ENCODE measurements around the gene PLAAT1.

Gene PLAAT1

GRCh38 chr3:193292386-193292785 is 51.4 kb downstream of the PLAAT1 start:
- H3K27ac ChIP-seq: no peak overlapping the region
- no peak for TF ChIP-seq CTCF (IDR thresholded peaks at IDR 0.05)
- H3K9ac ChIP-seq: no peak overlapping the region

GRCh38 chr3:193295985-193296384 is 55.0 kb downstream of the PLAAT1 start:
- no peak overlapping the region for H2AFZ ChIP-seq
- no peak overlapping the region for H3K27ac ChIP-seq
- H3K79me2 ChIP-seq: no peaks in the 10 kb centered on the region
- H3K9ac ChIP-seq: no peak overlapping the region
- H3K36me3 ChIP-seq (ENCODE audit: control insufficient read depth, insufficient read depth, low read length): no peaks in the 10 kb centered on the region
- no peak overlapping the region for H3K4me2 ChIP-seq (ENCODE audit: low read length)
- no peak for TF ChIP-seq CTCF (IDR thresholded peaks at IDR 0.05)
- no peak overlapping the region for H3K4me3 ChIP-seq (ENCODE audit: low read depth, low read length)
- H3K4me1 ChIP-seq: peaks cover 9% of the 10 kb centered on the region
- no peaks in the 10 kb centered on the region for H3K9me3 ChIP-seq (ENCODE audit: control insufficient read depth, low read length)
- no peaks in the 10 kb centered on the region for H3K27me3 ChIP-seq (ENCODE audit: control insufficient read depth, insufficient read depth, low read length)

More at GRCh38 chr3:193292386-193292785, 51.4 kb downstream of the PLAAT1 start:
- H3K27me3 ChIP-seq (ENCODE audit: control insufficient read depth, insufficient read depth, low read length): no peaks in the 10 kb centered on the region
- no peak overlapping the region for H3K4me2 ChIP-seq (ENCODE audit: low read length)
- H3K4me3 ChIP-seq (ENCODE audit: low read depth, low read length): no peak overlapping the region
- H2AFZ ChIP-seq: no peak overlapping the region
- H3K79me2 ChIP-seq: no peaks in the 10 kb centered on the region
- H3K4me1 ChIP-seq: no peaks in the 10 kb centered on the region
- H3K36me3 ChIP-seq (ENCODE audit: control insufficient read depth, insufficient read depth, low read length): no peaks in the 10 kb centered on the region
- no peaks in the 10 kb centered on the region for H3K9me3 ChIP-seq (ENCODE audit: control insufficient read depth, low read length)

- Histone ChIP-seq H3K9me3 (ENCODE audit: control insufficient read depth, low read length) (no peaks in the 10 kb centered on the region), H3K36me3 (ENCODE audit: control insufficient read depth, insufficient read depth, low read length) (no peaks in the 10 kb centered on the region), H3K4me3 (ENCODE audit: low read depth, low read length) (no peak overlapping the region), H3K4me1 (peaks cover 9% of the 10 kb centered on the region), H2AFZ (no peak overlapping the region), H3K4me2 (ENCODE audit: low read length) (no peak overlapping the region), H3K27me3 (ENCODE audit: control insufficient read depth, insufficient read depth, low read length) (no peaks in the 10 kb centered on the region), H3K27ac (no peak overlapping the region), H3K79me2 (no peaks in the 10 kb centered on the region), H3K9ac (no peak overlapping the region)
- no peak for TF ChIP-seq CTCF (IDR thresholded peaks at IDR 0.05)
Observed at GRCh38 chr3:193297421-193297820, 56.4 kb downstream of the PLAAT1 start.

GRCh38 chr3:193301433-193301832 is 60.4 kb downstream of the PLAAT1 start:
- Histone ChIP-seq H3K27ac (no peak overlapping the region), H3K79me2 (no peaks in the 10 kb centered on the region), H3K4me2 (ENCODE audit: low read length) (no peak overlapping the region), H3K4me1 (peaks cover 9% of the 10 kb centered on the region), H3K36me3 (ENCODE audit: control insufficient read depth, insufficient read depth, low read length) (no peaks in the 10 kb centered on the region), H3K27me3 (ENCODE audit: control insufficient read depth, insufficient read depth, low read length) (no peaks in the 10 kb centered on the region), H3K9me3 (ENCODE audit: control insufficient read depth, low read length) (no peaks in the 10 kb centered on the region), H3K4me3 (ENCODE audit: low read depth, low read length) (no peak overlapping the region), H2AFZ (no peak overlapping the region), H3K9ac (no peak overlapping the region)
- no peak for TF ChIP-seq CTCF (IDR thresholded peaks at IDR 0.05)

- H3K4me1 ChIP-seq: no peaks in the 10 kb centered on the region
- H3K79me2 ChIP-seq: no peaks in the 10 kb centered on the region
- no peak overlapping the region for H3K4me2 ChIP-seq (ENCODE audit: low read length)
- H3K36me3 ChIP-seq (ENCODE audit: control insufficient read depth, insufficient read depth, low read length): no peaks in the 10 kb centered on the region
- no peak overlapping the region for H3K9ac ChIP-seq
- no peak overlapping the region for H3K4me3 ChIP-seq (ENCODE audit: low read depth, low read length)
- H2AFZ ChIP-seq: no peak overlapping the region
- TF ChIP-seq CTCF (IDR thresholded peaks at IDR 0.05): no peak
- no peaks in the 10 kb centered on the region for H3K9me3 ChIP-seq (ENCODE audit: control insufficient read depth, low read length)
- no peak overlapping the region for H3K27ac ChIP-seq
- no peaks in the 10 kb centered on the region for H3K27me3 ChIP-seq (ENCODE audit: control insufficient read depth, insufficient read depth, low read length)
Observed at GRCh38 chr3:193305356-193305755, 64.3 kb downstream of the PLAAT1 start.
